ENCODE measurements around the gene MED7.

DNA sequence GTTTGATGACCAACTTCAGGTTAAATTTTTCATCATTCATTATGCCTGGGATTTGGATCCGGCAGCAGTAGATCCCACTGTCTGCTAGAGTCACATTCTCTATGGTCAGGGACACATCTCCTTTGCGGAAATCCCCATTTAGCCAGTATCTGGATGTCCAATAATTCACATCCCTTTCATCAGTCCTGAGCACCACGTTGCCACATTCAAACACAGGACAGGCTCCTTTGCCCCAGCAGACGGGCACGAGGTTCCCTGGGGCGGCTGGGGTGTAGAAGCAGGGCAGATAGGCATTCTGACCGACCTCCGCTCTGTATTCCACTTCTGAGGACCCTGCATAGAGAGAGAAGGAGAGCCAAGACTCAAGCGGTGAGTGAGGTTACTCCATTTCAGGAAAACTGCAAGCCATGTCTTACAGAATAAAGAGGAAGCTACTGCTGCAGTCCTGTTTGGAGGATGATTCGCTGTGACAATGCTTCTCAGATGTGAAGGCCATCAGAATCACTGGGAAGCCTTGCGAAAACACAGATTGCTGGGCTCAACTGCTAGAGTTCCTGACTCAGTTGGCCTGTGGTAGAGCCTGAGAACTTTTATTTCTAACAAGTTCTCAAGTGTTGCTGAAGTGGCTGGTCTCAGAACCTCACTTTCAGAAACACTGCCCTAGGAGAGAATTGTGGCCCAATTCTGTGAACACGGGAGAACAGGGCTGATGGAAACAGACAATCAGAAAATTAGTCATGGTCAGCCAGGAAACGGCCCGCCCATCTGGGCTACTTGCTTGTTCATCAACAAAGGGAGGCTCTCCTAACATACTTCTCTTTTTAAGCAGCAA lies 35.8 kb downstream of the MED7 start:
- TF ChIP-seq EZH2 (IDR thresholded peaks at IDR 0.05; ENCODE audit: borderline replicate concordance, low read depth, low read length, severe bottlenecking): no peak
- TF ChIP-seq, protein P1, sequence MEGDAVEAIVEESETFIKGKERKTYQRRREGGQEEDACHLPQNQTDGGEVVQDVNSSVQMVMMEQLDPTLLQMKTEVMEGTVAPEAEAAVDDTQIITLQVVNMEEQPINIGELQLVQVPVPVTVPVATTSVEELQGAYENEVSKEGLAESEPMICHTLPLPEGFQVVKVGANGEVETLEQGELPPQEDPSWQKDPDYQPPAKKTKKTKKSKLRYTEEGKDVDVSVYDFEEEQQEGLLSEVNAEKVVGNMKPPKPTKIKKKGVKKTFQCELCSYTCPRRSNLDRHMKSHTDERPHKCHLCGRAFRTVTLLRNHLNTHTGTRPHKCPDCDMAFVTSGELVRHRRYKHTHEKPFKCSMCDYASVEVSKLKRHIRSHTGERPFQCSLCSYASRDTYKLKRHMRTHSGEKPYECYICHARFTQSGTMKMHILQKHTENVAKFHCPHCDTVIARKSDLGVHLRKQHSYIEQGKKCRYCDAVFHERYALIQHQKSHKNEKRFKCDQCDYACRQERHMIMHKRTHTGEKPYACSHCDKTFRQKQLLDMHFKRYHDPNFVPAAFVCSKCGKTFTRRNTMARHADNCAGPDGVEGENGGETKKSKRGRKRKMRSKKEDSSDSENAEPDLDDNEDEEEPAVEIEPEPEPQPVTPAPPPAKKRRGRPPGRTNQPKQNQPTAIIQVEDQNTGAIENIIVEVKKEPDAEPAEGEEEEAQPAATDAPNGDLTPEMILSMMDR (IDR thresholded peaks at IDR 0.05; ENCODE audit: borderline replicate concordance, extremely low read depth, low read length, poor library complexity, severe bottlenecking): no peak
